Muscle of arm (tissue), 12 donors: ENCODE measurements around the gene C1orf50. TPM values are rescaled to one million over a fixed set of nuclear protein-coding genes. Genes with fewer than 3 reads are reported as not detected.
"Not testable (repeated sequence)": the region's sequence is repeated elsewhere in the genome, so short reads cannot be mapped to it uniquely, and the experiment has no call there.

ENCODE experiments used
- DNase-seq: peaks from one replicate; pipeline ENCODE4 v3.0.0-alpha.2; 2013
- polyA plus RNA-seq, 12 donors: library from polyadenylated mRNA; unstranded; fragments of 120-200 nt; gene quantifications; one replicate each; pipeline ENCODE4 v1.2.1, GENCODE V29; 2013; ENCODE audit not compliant: insufficient read length in 12 of 12

The C1orf50 gene
- polyA plus RNA-seq, 12 donors = 7.6 to 20.0 (median 12.2) TPM; not detected in 1

DNA sequence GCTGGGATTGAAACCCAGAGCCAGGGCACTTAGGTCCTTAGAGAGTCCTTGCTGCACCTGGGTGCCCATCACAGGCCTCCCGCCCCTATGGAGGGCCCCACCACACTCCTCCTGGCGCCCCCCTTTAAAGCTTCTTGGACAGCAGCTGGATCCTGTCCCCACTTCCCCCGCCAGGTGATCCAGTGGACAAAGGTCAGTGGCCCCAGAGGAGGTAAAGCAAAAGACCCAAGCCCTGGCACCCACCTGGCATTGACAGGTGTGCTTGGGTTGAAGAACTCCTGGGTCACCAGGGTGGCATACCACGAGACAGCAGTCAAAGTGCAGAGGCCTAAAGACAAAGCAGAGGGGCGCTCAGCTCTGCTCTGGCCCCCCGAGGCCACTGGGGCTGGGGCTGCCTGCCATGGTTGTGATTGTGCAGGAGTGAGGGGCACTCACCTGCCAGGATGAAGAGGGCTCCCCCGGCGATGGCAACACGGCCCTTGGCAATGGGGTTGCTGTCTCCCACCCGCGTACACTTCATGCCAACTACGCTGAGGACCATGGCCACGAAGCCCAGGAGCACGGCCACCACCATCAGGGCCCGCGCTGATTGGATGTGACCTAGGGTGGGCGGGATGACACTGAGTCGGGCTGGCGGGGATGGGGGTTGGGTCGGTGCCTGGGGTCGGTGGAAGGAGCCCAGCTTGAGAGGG is 28.9 kb upstream of the C1orf50 start:
- no peak for DNase-seq

DNA sequence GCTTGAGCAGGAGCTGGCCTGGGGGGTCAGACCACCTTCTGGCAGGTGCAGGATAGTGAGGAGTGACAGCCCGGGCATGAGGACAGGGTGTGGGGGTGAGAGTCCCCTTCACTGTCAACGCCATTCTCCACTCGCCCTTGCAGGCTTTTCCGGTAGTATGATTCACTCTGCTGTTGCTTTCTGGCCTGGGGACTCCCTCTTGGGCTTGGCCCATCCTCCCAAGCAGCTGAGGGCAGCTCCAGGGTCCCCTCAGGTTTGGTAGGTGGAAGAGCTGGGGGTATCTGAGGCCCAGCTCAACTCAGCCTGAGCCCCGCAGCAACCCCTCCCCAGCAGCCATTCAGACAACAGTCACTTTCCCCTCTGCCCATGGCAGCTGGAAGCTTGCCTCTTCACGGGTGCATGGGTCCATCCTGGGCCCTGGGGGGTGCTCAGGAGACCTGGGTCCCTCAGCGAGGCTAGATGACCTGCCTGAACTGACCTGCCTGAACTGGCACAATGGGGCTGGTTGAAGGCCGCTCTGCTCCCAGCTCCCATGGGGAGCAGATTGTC is 28.3 kb upstream of the C1orf50 start:
- no peak for DNase-seq

DNA sequence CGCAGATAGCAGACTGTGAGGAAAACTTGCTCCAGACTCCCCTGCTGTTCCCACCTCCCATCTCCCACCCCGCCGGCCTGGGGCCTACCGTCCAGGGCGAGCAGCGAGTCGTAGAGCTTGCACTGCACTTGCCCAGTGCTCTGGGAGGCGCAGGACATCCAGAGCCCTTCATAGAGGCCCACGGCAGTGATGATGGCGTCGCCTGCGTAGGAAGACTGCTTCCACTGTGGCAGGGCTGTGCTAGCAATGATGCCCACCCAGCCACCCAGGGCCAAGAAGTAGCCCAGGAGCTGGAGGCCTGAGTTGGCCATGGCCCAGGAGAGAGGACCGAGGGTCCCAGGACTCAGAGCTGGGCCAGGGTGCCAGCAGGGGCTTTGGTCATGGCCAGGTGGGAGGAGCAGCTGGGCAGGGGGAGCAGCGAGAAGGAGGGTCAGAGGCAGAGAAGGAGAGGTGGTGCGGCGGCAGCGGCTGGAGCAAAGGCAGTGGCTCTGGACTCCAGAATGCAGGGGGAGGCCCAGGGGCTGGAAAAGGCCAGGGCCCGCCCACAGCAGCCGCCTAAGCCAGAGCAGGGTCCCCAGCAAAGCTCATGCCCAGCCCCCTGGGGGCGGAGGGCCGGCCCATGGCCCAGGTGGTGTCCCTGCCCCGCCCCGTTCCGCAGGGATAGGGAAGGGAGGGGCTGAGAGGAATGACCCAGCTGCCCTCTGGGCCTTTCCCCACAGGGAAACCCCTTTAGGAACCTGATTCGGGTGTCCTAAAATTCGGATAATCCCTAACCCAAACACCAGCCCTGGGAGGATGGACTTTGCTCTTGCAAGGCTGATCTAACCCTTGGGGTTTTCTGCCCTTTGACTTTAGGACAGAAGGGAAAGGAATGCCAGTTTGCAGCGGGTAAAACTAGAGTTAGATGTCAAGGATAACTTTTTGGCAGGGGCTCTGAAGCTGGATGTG is 27.0 kb upstream of the C1orf50 start, which contains the start of gene CLDN19:
TSS of gene CLDN19 (minus strand) at position 484 of the 948 bp plus-strand sequence. CDS start at position 311, 173 bp downstream.
- DNase-seq = no peak

- no peak for DNase-seq
These were observed 26.0 kb upstream of the C1orf50 start for GRCh38 chr1:42740851-42741580.

GRCh38 chr1:42741706-42742105 is 25.3 kb upstream of the C1orf50 start:
- DNase-seq = no peak

DNA sequence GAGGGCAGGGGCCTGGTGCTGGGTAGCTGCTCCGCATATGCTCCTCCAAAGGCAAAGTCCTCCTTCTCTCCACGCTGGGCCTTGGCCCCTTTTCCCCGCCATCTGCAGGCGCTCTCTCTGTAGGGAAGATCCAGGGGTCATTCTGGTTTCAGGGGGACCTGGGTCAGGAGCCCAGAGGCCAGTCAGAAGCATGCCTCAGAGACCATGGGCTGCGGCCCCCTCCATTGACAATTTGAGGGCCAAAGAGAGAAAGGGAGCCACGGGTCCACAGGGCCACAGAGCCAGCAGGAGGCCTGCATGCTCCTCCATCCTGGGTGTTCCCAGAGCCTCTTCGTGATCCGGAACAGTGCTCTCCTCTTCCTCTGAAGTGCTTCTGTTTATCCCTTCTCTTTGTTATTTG is 24.9 kb upstream of the C1orf50 start:
- no peak for DNase-seq

DNA sequence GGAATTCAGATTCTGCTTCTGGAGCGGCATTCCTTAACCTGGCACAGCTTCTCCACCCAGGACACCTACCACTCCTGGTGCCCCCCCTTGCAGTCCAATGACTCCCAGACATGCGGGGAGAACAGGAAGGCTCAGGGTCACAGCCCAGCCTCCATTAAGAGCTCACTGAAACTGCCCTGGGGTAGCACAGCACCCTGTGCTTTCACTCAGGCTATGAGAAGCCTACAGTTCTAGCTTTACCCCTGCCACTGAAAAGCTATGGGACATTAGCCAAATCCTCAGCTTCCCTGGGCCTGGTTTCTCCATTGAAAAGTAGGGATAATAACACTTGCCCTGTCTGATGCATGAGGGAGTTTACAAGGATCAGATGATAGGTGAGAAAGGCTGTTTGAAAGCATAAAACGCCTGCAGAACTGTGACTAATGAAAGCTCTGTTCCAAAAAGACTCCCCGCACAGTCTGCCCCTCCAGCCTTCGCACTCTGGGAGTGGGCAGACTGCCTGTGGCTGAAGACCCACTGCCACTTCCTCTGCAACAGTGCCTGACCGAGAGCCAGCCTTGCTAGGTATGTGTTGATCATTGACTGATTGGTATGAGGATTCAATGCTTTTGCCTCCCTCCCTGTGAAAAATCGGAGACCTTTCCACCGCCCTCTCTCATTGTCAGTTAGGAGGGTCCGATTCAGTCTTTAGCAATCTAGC is 24.3 kb upstream of the C1orf50 start:
- DNase-seq = no peak

- DNase-seq = no peak
These were observed 23.5 kb upstream of the C1orf50 start for GRCh38 chr1:42743317-42744147.

DNA sequence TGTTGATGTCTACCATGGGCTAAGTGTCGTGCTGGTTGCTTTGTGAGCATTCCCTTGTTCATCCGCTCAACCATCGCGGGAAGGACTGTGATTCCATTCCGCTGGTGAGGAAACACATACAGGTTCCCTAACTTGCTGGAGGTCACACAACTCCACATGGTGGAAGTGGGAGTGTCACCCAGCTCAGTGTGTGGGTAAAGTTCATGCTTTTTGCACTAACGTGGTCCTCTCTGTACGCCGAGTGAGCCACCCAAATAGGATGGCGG is 23.0 kb upstream of the C1orf50 start:
- no peak for DNase-seq

DNA sequence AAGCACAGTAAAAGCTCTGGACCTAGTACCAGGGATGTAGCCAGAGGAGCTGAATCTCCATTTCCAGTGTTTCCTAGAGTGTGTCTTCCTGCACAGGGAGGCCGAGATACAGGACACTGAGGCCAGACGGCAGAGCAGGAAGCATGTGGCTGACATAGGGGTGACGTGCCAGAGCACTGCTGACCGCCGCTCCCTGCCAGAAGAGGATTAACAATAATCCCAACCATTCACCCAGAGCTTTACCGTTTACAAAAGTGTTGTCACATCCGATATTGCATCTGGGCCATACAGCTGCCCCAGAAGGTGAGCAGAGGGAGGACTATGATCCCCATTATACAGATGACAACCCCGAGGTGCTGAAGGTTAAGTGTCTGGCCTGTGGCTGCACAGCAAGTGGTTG is 21.2 kb upstream of the C1orf50 start:
- DNase-seq = no peak

DNA sequence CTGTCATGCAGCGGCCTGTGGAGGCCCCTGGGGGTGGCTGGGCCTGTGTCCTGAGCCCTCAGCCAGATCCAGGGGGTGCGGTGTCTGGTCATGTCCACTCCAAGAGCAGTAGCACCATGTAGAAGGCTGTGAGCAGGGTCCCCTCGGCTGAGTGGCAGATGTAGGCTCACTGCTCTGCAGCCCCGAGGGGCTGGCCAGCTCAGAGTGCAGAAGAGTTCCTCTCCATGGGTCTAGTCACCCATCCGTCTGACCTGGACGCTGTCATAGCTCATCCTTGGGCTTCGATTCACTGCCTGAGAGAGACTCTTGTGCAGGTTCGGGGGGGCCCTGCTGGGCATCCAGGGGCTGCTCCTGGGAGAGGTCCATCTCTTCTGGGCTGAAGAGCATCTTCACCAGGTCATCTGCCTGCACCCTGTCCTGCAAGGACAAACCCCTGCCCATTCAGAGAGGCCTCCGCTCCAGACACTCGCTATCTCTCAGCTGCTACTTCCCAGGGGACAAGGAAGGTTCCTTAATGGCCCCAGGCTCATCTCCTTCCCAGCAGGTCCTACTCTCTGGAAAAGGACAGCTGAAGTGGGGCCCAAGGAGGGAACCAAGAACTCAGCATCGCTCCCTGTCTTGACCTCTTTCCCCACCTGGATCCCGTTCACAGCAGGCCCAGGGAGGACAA is 20.5 kb upstream of the C1orf50 start:
- no peak for DNase-seq

DNA sequence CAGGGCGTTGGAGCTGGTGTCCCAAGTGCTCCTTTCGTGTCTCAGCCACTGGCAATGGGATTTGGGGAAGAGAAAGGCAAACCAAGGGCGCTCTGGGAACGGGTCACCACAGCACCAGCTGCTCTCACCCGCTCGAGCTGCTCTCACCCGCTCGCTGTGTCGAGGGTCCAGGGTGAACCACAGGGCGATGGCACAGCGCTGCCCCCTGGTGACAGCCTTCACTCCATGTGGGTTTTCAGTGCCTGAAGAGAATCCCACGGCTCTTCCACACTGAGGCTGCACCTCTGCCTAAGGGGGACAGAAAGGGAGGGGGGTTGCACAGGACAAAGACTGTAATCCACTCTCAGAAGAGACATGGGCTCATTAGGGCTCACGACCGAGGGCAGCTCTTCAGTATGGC is 19.9 kb upstream of the C1orf50 start:
- no peak for DNase-seq

GRCh38 chr1:42748021-42748420 is 19.0 kb upstream of the C1orf50 start:
- no peak for DNase-seq

DNA sequence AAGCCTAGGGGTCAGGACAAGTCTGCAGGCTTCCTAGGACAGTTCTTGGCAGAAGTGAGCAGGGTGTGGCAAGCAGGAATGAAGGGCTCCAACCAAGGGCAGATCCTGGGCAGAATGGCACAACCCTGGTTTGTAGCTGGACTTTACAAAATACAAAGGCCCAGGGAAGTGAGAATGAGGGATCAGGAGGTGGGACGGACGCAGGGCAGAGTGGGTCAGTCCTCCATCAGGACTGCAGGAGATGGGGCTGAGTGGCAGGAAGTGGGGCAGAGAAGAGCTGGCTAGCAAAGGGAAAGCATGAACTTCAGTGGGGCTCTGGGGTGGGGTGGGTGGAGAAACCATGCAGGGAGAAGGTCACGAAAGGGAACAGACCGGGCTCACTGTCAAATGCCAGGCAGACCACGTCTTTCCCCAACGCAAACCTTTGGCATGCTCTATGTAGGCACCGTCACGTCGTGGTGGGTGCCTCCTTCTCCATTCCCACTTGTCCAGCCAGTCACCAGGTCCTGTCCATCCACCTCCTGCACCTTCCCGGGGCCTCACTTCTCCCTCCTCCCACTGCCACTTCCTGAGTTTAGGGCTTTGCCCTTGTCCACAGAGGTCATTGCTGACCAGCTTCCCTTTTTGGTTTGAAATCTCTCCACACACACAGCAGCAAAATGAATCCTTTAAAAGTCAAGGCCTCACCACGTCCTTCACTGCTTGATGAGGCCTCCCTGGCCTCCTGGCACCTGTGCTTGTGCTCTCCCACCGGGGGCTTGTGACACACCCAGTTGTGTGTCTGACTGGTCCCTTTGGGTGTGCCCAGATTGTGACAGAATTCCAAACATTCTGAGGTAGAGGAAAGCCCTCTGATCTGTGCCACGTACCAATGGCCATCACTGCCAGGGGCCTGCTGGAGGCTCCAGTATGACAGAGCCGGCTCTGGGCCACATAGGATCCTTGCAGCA is 18.3 kb upstream of the C1orf50 start:
- DNase-seq = no peak

DNA sequence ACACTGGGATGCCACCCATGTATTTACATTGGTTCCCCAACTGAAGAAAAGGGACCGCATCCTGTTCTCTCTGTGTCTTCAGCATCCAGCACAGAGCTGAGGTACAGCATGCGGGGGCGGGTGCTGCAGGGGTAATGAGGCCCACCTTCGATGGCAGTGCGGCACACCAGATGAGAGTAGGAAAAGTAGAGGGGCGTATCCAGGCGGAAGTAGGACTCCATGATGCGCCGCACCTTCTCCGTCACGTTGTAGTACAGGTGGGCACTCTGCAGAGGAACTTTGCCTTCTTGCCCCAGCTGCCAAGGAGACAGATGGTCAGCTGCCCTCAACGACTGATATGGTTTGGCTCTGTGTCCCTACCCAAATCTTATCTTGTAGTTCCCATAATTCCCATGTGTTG is 17.0 kb upstream of the C1orf50 start:
- DNase-seq = no peak

DNA sequence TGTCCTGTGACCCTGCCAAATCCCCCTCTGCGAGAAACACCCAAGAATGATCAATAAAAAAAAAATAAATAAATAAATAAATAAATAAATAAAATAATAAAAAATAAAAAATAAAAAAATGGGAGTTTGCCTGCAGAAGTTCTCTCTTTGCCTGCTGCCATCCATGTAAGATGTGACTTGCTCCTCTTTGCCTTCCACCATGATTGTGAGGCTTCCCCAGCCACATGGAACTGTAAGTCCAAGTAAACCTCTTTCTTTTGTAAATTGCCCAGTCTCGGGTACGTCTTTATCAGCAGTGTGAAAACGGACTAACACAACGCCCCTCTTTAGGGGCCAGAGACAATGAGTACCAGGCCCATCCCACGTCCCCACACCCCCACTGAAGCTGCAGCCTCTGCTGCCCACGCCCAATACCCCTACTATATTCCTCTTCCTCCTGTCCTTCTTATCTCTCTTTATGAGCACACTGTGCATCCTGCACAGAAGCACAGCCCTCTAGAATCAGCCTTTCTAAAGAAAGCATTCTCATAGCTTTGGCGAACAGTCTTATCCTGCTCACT is 15.5 kb upstream of the C1orf50 start:
- not testable (repeated sequence) for DNase-seq

DNA sequence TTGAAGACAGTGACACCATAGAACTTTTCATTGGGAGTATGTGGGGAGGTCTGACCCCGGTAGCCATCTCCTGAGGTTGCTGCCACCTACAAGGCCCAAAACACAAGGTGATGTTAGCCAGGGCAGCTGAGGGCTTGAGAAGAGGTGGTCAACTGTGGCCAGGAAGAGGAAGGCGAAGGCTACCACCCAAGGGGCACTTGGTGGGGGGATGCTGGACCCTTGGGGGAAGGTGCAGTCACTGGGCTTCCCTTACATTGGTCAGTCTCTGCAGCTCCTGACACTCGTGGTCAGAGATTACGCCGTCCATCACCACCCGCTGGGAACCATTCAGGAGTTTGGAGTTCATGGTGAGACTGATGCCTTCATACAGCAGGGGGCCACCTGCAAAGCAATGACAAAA is 14.8 kb upstream of the C1orf50 start:
- DNase-seq = no peak

- no peak for DNase-seq
These were observed 14.0 kb upstream of the C1orf50 start for GRCh38 chr1:42753070-42753469.
